SK-N-MC (cell line): ENCODE results near the gene AOPEP.

Source experiments
- DNase-seq: peaks from one replicate; pipeline ENCODE4 v3.0.0-alpha.2; 2011; ENCODE audit warnings: low read depth, low spot score
- H3K27ac ChIP-seq: fragments of 200-600 bp; sonication (generic); 2 replicates; pipeline ENCODE4 v1.5.1; 2016; ENCODE audit warnings: mixed run types
- H3K36me3 ChIP-seq: fragments of 200-600 bp; sonication (generic); 2 replicates; pipeline ENCODE4 v1.6.1; 2017; ENCODE audit warnings: antibody characterized with exemption, low read length, mixed read lengths; ENCODE audit not compliant: insufficient read depth
- H3K4me3 ChIP-seq: fragments of 200-600 bp; sonication (generic); 2 replicates; pipeline ENCODE4 v1.5.1; 2016
- H3K9ac ChIP-seq: fragments of 200-600 bp; sonication (generic); 2 replicates; pipeline ENCODE4 v1.8.0; 2017; ENCODE audit warnings: mixed run types, mixed read lengths; ENCODE audit not compliant: insufficient read length
- H3K9me3 ChIP-seq: fragments of 200-600 bp; sonication (generic); 2 replicates; pipeline ENCODE4 v1.6.1; 2017; ENCODE audit warnings: low read depth, mild to moderate bottlenecking, antibody characterized with exemption, low read length, moderate library complexity, mixed read lengths
- EZH2 ChIP-seq: fragments of 200-600 bp; sonication (generic); IDR thresholded peaks from one replicate; pipeline ENCODE4 v1.6.1; 2017; ENCODE audit warnings: antibody characterized with exemption
- FOXP2 ChIP-seq: optimal IDR thresholded peaks from 2 replicates; pipeline ENCODE3; 2011; ENCODE audit warnings: mild to moderate bottlenecking, moderate library complexity; ENCODE audit not compliant: insufficient read depth; ENCODE audit errors: extremely low read length, control extremely low read depth
- POLR2AphosphoS5 ChIP-seq: IDR thresholded peaks from 2 replicates; pipeline ENCODE4 v1.6.1; 2012; ENCODE audit warnings: mild to moderate bottlenecking, low read depth, low read length, borderline replicate concordance

The AOPEP gene

DNA sequence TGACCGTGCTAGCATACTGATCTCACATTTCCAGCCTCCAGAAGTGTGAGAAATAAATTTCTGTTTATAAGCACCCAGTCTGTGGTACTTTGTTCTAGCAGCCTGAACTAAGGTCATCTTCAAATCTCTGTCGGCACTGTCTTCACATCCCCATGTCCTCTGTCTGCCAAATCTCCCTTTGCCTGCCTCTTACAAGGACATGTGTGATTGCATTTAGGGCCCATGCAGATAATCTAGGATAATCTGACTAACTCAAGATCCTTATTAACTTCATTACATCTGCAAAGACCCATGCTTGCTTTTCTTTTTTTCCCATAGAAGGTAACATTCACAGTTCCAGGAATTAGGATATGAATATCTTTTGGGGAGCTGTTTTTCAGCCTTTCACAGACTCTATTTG lies 132.7 kb downstream of the AOPEP start:
- Histone ChIP-seq H3K27ac (no peak overlapping the region), H3K4me3 (no peak overlapping the region)
- TF ChIP-seq POLR2AphosphoS5 (no peak), EZH2 (no peak), FOXP2 (no peak)

DNA sequence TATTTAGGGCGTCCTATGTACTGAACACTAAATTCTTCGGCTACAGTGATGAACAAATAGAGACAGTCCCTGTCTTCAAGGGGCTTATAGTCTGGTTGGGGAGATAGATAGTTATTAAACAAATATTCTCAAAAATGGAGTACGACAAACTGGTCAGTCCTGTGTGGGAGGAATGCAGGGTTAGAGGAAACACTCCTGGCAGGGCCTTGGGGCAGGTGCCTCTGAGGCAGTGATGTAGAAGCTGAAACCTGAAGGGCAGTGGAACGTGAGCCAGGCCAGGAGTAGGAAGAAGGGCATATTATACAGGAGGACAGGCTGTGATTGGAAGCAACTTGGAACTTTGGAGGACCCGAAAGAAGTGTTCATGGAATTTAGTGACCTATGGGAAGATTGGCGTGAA lies 133.4 kb downstream of the AOPEP start:
- no peak for DNase-seq
- TF ChIP-seq FOXP2 (no peak), EZH2 (no peak), POLR2AphosphoS5 (no peak)
- no peaks in the 10 kb centered on the region; the same call in 1 of the 2 replicates for H3K36me3 ChIP-seq
- H3K4me3 ChIP-seq = no peak overlapping the region
- H3K9ac ChIP-seq = no peak overlapping the region
- no peak overlapping the region for H3K27ac ChIP-seq
- no peaks in the 10 kb centered on the region for H3K9me3 ChIP-seq

More for the DNA sequence above, 132.7 kb downstream of the AOPEP start:
- no peak overlapping the region for H3K9ac ChIP-seq
- DNase-seq = no peak
- H3K36me3 ChIP-seq = no peaks in the 10 kb centered on the region; the same call in 1 of the 2 replicates
- no peaks in the 10 kb centered on the region for H3K9me3 ChIP-seq

DNA sequence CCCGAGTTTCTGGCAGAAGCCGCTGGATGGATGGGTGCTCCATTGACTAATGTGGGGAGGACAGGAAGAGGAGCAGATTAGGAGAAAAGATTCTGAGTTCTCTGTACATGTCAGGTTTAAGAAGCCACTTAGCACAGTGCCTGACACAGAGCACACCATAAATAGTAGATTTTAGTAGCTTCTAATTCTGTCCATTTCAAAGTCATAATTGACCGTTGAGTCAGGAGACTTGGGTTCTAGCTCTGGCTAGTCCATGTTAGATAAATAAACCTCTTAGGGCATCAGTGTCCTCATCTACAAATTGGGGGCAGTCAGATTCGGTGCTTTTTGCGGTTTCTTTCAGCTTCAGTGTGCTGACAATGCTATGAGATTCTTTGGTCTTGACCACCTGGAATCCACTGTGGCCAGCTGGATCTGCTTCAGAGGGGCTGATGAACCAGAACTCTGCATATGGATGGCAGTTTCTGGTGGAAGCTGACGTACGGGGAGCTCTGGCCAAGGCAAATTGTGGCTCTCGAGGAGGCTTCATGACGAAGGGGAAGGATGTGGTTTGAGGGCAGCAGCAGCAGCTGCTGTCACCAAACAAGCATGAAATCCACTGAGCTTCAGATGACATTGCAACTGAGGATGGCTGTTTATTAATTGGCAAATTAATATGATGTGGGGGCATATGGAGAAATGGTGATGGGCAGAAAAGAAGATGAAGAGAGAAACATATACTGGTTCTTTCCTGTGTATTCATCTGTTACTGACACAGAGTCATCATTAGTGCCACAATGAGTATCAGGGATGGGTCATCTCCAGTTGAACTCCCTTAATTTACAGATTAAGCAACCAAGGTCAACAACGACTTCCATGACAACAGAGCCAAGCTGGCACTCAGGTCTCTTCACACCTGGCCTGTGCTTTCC lies 134.4 kb downstream of the AOPEP start:
- Histone ChIP-seq H3K4me3 (no peak overlapping the region), H3K9me3 (no peaks in the 10 kb centered on the region), H3K27ac (no peak overlapping the region), H3K9ac (no peak overlapping the region), H3K36me3 (no peaks in the 10 kb centered on the region; the same call in 1 of the 2 replicates)
- TF ChIP-seq POLR2AphosphoS5 = no peak
- no peak for TF ChIP-seq EZH2
- no peak for TF ChIP-seq FOXP2
- DNase-seq = no peak

DNA sequence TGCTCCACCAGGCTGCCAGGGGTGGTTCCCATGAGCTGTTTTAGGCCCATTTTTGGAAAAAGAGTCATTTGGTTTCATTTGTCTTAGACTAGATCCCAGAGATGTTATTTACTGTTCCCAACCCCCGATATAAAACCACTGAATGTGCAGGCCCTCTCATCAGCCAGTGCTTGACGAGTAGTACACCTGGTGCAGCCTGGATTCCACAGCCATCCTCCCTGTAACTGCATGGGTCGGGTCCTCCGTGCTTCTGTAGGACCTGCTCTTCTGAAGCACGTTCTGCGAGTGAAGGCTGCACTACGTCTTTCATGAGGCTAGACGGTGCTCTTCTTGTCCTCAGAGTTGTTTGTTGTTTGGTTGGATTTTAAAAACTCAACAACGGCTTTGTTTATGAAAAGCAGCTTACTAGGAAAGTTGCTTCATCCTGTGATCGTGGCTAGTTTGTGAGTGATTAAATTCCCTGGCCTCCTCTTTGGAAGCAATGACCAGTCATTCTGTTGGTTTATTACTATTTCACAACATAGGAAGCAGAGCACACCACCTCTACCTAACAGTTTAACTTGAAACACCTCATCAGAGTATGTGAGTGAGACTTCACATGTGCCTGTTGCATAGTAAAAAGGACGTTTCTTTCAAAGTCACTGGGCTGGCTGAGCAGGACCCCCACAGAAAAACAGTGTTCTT lies 135.2 kb downstream of the AOPEP start:
- Histone ChIP-seq H3K27ac (no peak overlapping the region), H3K36me3 (no peaks in the 10 kb centered on the region; the same call in 1 of the 2 replicates), H3K9ac (no peak overlapping the region), H3K4me3 (no peak overlapping the region), H3K9me3 (no peaks in the 10 kb centered on the region)
- TF ChIP-seq EZH2 = no peak
- no peak for TF ChIP-seq FOXP2
- DNase-seq = no peak

DNA sequence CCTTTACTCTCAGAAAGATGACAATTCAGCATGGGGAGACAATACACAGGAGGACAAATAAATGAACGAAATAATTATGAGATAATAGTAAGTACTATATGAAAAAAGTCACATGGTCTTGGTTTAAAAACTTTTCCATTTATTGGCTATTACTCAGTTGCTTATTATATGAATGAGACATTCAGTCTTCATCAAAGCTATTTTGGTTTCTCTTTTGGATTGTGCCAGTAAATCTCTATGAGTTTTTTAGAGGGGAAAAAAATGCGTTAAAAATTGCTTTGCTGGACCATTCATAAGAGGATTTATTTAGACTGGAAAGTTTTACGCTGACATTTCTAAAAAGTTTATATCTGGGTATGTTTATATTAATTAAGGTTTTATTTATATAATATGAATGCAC lies 137.7 kb downstream of the AOPEP start:
- Histone ChIP-seq H3K9me3 (no peaks in the 10 kb centered on the region), H3K9ac (no peak overlapping the region), H3K27ac (peak overlapping the region; percentile 39; the same call in 1 of the 2 replicates), H3K4me3 (peak overlapping the region; percentile 25; the same call in 1 of the 2 replicates), H3K36me3 (no peaks in the 10 kb centered on the region)
- TF ChIP-seq FOXP2 (no peak), EZH2 (no peak), POLR2AphosphoS5 (no peak)
- no peak for DNase-seq

DNA sequence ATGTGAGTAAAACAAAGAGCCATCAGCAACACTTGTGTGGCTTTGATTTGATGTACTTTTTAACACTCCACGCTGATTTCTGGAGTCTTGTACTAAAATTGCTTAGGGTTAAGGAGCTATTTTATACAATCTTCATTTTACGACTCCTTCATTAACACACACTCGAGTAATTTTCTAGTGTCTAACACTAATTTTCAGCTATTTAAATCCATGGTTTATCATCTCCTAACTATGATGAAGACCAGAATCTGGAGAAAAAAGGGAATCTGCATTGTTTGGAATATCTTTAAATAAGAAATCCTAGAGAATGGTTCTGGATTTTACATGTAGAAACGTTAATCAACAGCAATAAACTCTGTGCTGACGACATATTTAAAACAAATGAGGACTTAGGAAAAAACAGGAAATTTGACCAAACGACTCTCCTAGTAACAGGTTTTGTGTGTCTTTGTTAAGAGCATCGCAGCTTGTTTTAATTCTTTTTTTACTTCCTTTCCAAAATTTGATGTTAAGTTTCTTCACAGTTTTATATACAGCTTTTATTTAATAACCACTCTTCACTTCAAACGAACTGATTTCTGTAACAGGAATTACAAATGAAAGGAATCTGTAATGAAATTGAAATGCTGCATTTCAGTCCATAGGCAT lies 138.5 kb downstream of the AOPEP start:
- TF ChIP-seq FOXP2 = no peak
- TF ChIP-seq EZH2 = no peak
- TF ChIP-seq POLR2AphosphoS5 = no peak
- no peaks in the 10 kb centered on the region for H3K36me3 ChIP-seq
- H3K9me3 ChIP-seq = no peaks in the 10 kb centered on the region
- peak overlapping the region; percentile 46 for H3K9ac ChIP-seq
- H3K4me3 ChIP-seq = peak overlapping the region; percentile 62
- H3K27ac ChIP-seq = peak overlapping the region; percentile 90
- DNase-seq = no peak

DNA sequence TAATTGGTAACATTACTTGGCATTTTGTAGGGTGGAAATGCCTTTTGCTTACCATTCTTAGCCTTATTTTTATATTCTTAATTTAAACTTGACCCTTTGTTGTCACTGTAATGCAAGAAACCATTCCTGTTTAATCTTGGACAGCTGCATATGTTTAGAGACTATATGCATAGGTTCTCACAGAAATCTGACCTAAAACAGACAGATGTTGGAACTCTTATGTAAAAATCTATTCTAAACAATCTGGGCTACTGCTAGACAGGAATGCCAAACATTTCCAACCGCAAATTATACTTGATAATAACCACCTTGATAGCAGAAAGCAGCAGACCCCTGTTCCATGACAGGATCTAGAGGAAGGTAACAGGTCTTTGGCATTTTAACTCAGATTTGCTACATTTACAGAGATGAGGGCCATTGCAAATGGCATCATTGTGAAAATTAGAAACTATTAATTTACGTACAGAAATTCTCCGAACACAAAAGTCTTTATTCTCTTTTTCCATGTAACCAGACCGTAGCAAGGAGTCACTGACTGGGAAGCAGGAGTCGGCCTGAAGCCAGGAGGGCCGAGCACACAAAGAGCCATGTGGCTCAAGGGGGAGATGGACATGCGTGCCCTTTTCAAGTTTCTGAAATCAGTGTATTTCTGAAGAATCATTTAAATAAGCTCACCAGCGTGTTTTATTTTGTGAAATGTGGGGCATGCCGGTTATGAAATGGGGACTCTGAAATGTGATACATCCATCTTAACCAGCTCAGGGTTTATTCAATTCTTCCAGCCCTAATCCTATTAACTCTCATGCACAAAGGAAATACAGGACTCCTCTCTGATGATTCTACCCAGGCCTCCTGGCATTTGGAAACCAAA lies 139.3 kb downstream of the AOPEP start:
- DNase-seq = no peak
- H3K4me3 ChIP-seq = peak overlapping the region; percentile 62
- H3K27ac ChIP-seq = peak overlapping the region; percentile 90
- H3K36me3 ChIP-seq = no peaks in the 10 kb centered on the region
- H3K9ac ChIP-seq = peak overlapping the region; percentile 46
- TF ChIP-seq EZH2 (no peak), POLR2AphosphoS5 (no peak), FOXP2 (no peak)
- H3K9me3 ChIP-seq = no peaks in the 10 kb centered on the region
